NOMO-1 (cell line): ENCODE results near the gene JCHAIN.
"Not testable (repeated sequence)": the region's sequence is repeated elsewhere in the genome, so short reads cannot be mapped to it uniquely, and the experiment has no call there.

Experiments used
- DNase-seq, 2 experiments: peaks; one replicate each; lab custom pipeline; 2025; ENCODE audit not compliant: unreplicated experiment in 2 of 2; lab: John Stamatoyannopoulos, UW

The JCHAIN gene

GRCh38 chr4:70651864-70652506 is 14.3 kb downstream of the JCHAIN start:
- peak in 1 of 2 experiments; percentile 20 for DNase-seq

GRCh38 chr4:70650741-70651140 is 15.6 kb downstream of the JCHAIN start:
- DNase-seq: not testable (repeated sequence)

- DNase-seq: no peak
These were observed 26.1 kb downstream of the JCHAIN start for GRCh38 chr4:70640192-70640591.

- no peak for DNase-seq
These were observed 28.9 kb downstream of the JCHAIN start for GRCh38 chr4:70637239-70637913.

- no peak for DNase-seq
These were observed 31.8 kb downstream of the JCHAIN start for GRCh38 chr4:70634482-70634881.

- DNase-seq: no peak
These were observed 34.3 kb downstream of the JCHAIN start for GRCh38 chr4:70632028-70632427.

GRCh38 chr4:70630162-70630561 is 36.1 kb downstream of the JCHAIN start:
- DNase-seq: no peak

GRCh38 chr4:70629469-70630090 is 36.7 kb downstream of the JCHAIN start:
- DNase-seq: no peak

GRCh38 chr4:70628444-70628843 is 37.9 kb downstream of the JCHAIN start, which contains the start of gene ENAM:
Gene ENAM, plus strand, starts transcription at chr4:70628744. Its CDS starts 757 bp downstream, at chr4:70629501.
- DNase-seq: no peak

- no peak for DNase-seq
These were observed 38.7 kb downstream of the JCHAIN start for GRCh38 chr4:70627620-70628019.

- peak in 1 of 2 experiments; percentile 21 for DNase-seq
These were observed 42.0 kb downstream of the JCHAIN start for GRCh38 chr4:70624226-70624793.

- DNase-seq: peak in 1 of 2 experiments; percentile 59
These were observed 43.0 kb downstream of the JCHAIN start for GRCh38 chr4:70623323-70623722.

GRCh38 chr4:70619778-70620177 is 46.5 kb downstream of the JCHAIN start:
- DNase-seq: peak in 1 of 2 experiments; percentile 30

- peak in 1 of 2 experiments; percentile 38 for DNase-seq
These were observed 47.0 kb downstream of the JCHAIN start for GRCh38 chr4:70619288-70619687.

- no peak for DNase-seq
These were observed 52.1 kb downstream of the JCHAIN start for GRCh38 chr4:70614184-70614555.

- no peak for DNase-seq
These were observed 52.8 kb downstream of the JCHAIN start for GRCh38 chr4:70613306-70614183.

- no peak for DNase-seq
These were observed 58.0 kb downstream of the JCHAIN start for GRCh38 chr4:70608324-70608723.

GRCh38 chr4:70607334-70607853 is 58.9 kb downstream of the JCHAIN start:
- DNase-seq: no peak

- DNase-seq: no peak
These were observed 59.8 kb downstream of the JCHAIN start for GRCh38 chr4:70606459-70606858.
